NCI-H2029 (cell line): Measurements from ENCODE around the gene PGRMC2.

Experiments used
- DNase-seq: peaks from one replicate; lab custom pipeline; 2025; lab: John Stamatoyannopoulos, UW

PGRMC2 gene

DNA sequence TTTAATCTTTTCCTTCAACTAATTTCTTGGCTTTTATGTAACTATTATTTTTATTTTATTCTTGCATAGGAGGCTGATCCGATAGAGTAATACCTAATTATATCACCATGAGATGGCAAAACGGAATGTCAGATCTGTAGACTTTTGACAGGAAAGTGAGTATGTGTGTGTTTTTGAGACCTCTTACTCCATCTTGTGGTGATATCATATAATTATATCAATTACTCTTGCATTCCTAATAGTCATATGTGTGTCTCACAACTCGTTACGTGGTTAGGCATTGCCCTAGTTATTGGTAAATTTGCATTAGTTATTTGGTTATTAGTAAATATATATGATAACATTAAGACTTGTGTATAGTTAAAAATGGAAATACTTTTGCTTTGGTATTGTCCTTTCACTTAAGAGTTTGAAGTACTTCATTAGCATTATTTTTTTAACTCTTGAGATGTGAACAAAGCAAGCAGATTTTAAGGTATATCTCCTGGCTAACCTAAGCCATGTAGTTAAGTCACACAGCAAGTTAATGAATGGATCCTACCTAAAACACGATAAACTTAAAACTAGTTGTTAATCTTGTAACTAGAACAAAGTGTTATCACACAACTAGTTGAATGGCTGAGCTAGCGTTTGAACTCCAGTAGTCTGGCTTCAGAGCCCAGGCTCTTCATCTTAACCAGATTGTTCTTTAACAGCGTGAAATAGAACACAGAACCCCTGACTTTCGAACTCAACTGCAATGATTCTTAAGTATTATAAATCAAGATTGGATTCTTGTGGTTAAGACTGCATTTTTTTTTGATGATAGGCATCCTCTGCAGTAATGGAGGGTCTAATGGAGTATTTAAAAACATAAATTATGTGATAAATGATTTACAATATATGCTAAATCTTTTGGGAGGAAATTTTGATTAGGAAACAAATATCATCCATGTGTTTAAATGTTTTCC is 67.1 kb downstream of the PGRMC2 start:
- no peak for DNase-seq
